Measurements from ENCODE around the gene SRSF2.

The SRSF2 gene

GRCh38 chr17:76753061-76753961, 16.2 kb upstream of the SRSF2 start:
- Histone ChIP-seq H2AFZ (ENCODE audit: low read length) (no peak overlapping the region), H3K4me2 (ENCODE audit: low read depth, low read length, poor library complexity, severe bottlenecking) (no peak overlapping the region), H3F3A (ENCODE audit: low read depth) (no peaks in the 10 kb centered on the region), H3K4me1 (ENCODE audit: insufficient read depth, low read length, poor library complexity, severe bottlenecking) (peaks cover 4% of the 10 kb centered on the region), H3K4me3 (ENCODE audit: low read length, poor library complexity, severe bottlenecking) (no peak overlapping the region), H3K9ac (ENCODE audit: low read depth, low read length, poor library complexity, severe bottlenecking) (no peak overlapping the region), H3K79me2 (ENCODE audit: insufficient read depth, low read length) (no peaks in the 10 kb centered on the region), H3K27me3 (ENCODE audit: insufficient read depth, low read length, poor library complexity, severe bottlenecking) (no peaks in the 10 kb centered on the region), H3K9me3 (ENCODE audit: insufficient read depth, low read depth, low read length) (no peaks in the 10 kb centered on the region), H4K20me1 (ENCODE audit: insufficient read depth, low read length, poor library complexity, severe bottlenecking) (no peaks in the 10 kb centered on the region), H3K9me2 (replicated peaks; ENCODE audit: low read depth, low read length) (no peaks in the 10 kb centered on the region), H3K36me3 (ENCODE audit: insufficient read depth, low read length) (no peaks in the 10 kb centered on the region; the same call in 1 of the 2 replicates)
- TF ChIP-seq CTCF (conservative IDR thresholded peaks at IDR 0.05; ENCODE audit: low read length) (no peak), EZH2phosphoT487 (IDR thresholded peaks at IDR 0.05; ENCODE audit: borderline replicate concordance) (no peak)

- no peaks in the 10 kb centered on the region; the same call in 1 of the 2 replicates for H3K36me3 ChIP-seq (ENCODE audit: insufficient read depth, low read length)
Observed at GRCh38 chr17:76752006-76752405, 14.9 kb upstream of the SRSF2 start.

GRCh38 chr17:76751416-76751993, 14.4 kb upstream of the SRSF2 start:
- H3K79me2 ChIP-seq (ENCODE audit: insufficient read depth, low read length): no peaks in the 10 kb centered on the region
- no peaks in the 10 kb centered on the region for H4K20me1 ChIP-seq (ENCODE audit: insufficient read depth, low read length, poor library complexity, severe bottlenecking)
- TF ChIP-seq EZH2phosphoT487 (IDR thresholded peaks at IDR 0.05; ENCODE audit: borderline replicate concordance) (no peak), CTCF (conservative IDR thresholded peaks at IDR 0.05; ENCODE audit: low read length) (no peak)
- no peaks in the 10 kb centered on the region for H3K4me1 ChIP-seq (ENCODE audit: insufficient read depth, low read length, poor library complexity, severe bottlenecking)
- H3K4me3 ChIP-seq (ENCODE audit: low read length, poor library complexity, severe bottlenecking): no peak overlapping the region
- H3K36me3 ChIP-seq (ENCODE audit: insufficient read depth, low read length): peaks cover 1% of the 10 kb centered on the region; the same call in 1 of the 2 replicates
- no peaks in the 10 kb centered on the region for H3K27me3 ChIP-seq (ENCODE audit: insufficient read depth, low read length, poor library complexity, severe bottlenecking)
- H2AFZ ChIP-seq (ENCODE audit: low read length): no peak overlapping the region
- no peak overlapping the region for H3K4me2 ChIP-seq (ENCODE audit: low read depth, low read length, poor library complexity, severe bottlenecking)
- no peaks in the 10 kb centered on the region for H3K9me3 ChIP-seq (ENCODE audit: insufficient read depth, low read depth, low read length)
- H3K9me2 ChIP-seq (replicated peaks; ENCODE audit: low read depth, low read length): no peaks in the 10 kb centered on the region
- no peak overlapping the region for H3K9ac ChIP-seq (ENCODE audit: low read depth, low read length, poor library complexity, severe bottlenecking)
- H3F3A ChIP-seq (ENCODE audit: low read depth): no peaks in the 10 kb centered on the region

More at GRCh38 chr17:76752006-76752405, 14.9 kb upstream of the SRSF2 start:
- no peak overlapping the region for H3K4me2 ChIP-seq (ENCODE audit: low read depth, low read length, poor library complexity, severe bottlenecking)
- H4K20me1 ChIP-seq (ENCODE audit: insufficient read depth, low read length, poor library complexity, severe bottlenecking): no peaks in the 10 kb centered on the region
- H3K9me3 ChIP-seq (ENCODE audit: insufficient read depth, low read depth, low read length): no peaks in the 10 kb centered on the region
- H3K9me2 ChIP-seq (replicated peaks; ENCODE audit: low read depth, low read length): no peaks in the 10 kb centered on the region
- TF ChIP-seq CTCF (conservative IDR thresholded peaks at IDR 0.05; ENCODE audit: low read length) (no peak), EZH2phosphoT487 (IDR thresholded peaks at IDR 0.05; ENCODE audit: borderline replicate concordance) (no peak)
- no peak overlapping the region for H2AFZ ChIP-seq (ENCODE audit: low read length)
- no peak overlapping the region for H3K4me3 ChIP-seq (ENCODE audit: low read length, poor library complexity, severe bottlenecking)
- H3K4me1 ChIP-seq (ENCODE audit: insufficient read depth, low read length, poor library complexity, severe bottlenecking): peaks cover 1% of the 10 kb centered on the region
- no peak overlapping the region for H3K9ac ChIP-seq (ENCODE audit: low read depth, low read length, poor library complexity, severe bottlenecking)
- H3K27me3 ChIP-seq (ENCODE audit: insufficient read depth, low read length, poor library complexity, severe bottlenecking): no peaks in the 10 kb centered on the region
- H3F3A ChIP-seq (ENCODE audit: low read depth): no peaks in the 10 kb centered on the region
- no peaks in the 10 kb centered on the region for H3K79me2 ChIP-seq (ENCODE audit: insufficient read depth, low read length)
